ENCODE results near the gene PTTG1.

PTTG1 gene

GRCh38 chr5:160475864-160476438, 54.3 kb downstream of the PTTG1 start:
- DNase-seq = no peak

- no peak for DNase-seq
Observed at GRCh38 chr5:160477266-160477970, 55.8 kb downstream of the PTTG1 start.

GRCh38 chr5:160478163-160478562, 56.5 kb downstream of the PTTG1 start:
- DNase-seq = no peak

All from suppressor macrophage treated with lipopolysaccharide for 4 hours (primary cell).